OCI-LY3 (cell line): Measurements from ENCODE around the gene TTC24.

Source experiments
- CTCF ChIP-seq: fragments of 200-600, 300-600 bp; sonication (generic); IDR thresholded peaks from 2 replicates; pipeline ENCODE4 v1.5.1; 2014; ENCODE audit warnings: antibody characterized with exemption, low read length, low read depth
- EZH2phosphoT487 ChIP-seq: fragments of 200-600 bp; shearing (Covaris generic); IDR thresholded peaks from 2 replicates; pipeline ENCODE4 v1.6.1; 2018; ENCODE audit warnings: antibody characterized with exemption, mixed run types, low read depth

- TF ChIP-seq EZH2phosphoT487 (no peak), CTCF (no peak)
Observed at GRCh38 chr1:156623946-156624813, 44.7 kb downstream of the TTC24 start.
